PC-9 (cell line): Measurements from ENCODE around the gene FGF21. TPM values are rescaled to one million over a fixed set of nuclear protein-coding genes. Genes with fewer than 3 reads are reported as not detected.
A peak's percentile ranks its signal among the peaks of the same experiment; 100 is the strongest.

Source experiments
- Bru-seq: library from RNA; stranded (reverse); fragments of 400-500 nt; gene quantifications from one replicate; lab custom pipeline; 2021; lab: Mats Ljungman, UMichigan
- BruChase-seq, 2 experiments: library from RNA; stranded (reverse); fragments of 400-500 nt; gene quantifications; one replicate each; lab custom pipeline; 2021; lab: Mats Ljungman, UMichigan
- BruUV-seq: library from RNA; stranded (reverse); fragments of 400-500 nt; replicated peaks from 2 replicates; lab custom pipeline; 2021; lab: Mats Ljungman, UMichigan
- CTCF ChIA-PET: fragments of 300-600 bp; sonication (Branson Sonifier 250); formaldehyde crosslinking; loops from one replicate; lab custom pipeline; 2022; ENCODE audit warnings: antibody characterized with exemption; lab: Charles Lee
- POLR2A ChIA-PET: fragments of 300-600 bp; sonication (Branson Sonifier 250); formaldehyde crosslinking; loops from one replicate; lab custom pipeline; 2022; ENCODE audit warnings: antibody characterized with exemption; ENCODE audit not compliant: unreplicated experiment; lab: Charles Lee
- DNase-seq, 2 experiments: peaks; one replicate each; pipeline versions ENCODE4 v3.0.0 to v3.0.0-alpha.2; 2015 to 2022; ENCODE audit warnings: mixed read lengths in 1 of 2
- H2AFZ ChIP-seq: fragments of 200-600 bp; sonication (generic); 2 replicates; pipeline ENCODE4 v1.8.1; 2017; ENCODE audit warnings: antibody characterized with exemption
- H3F3A ChIP-seq: fragments of 200-600 bp; sonication (generic); 2 replicates; pipeline ENCODE4 v1.8.1; 2017; ENCODE audit warnings: antibody characterized with exemption, mild to moderate bottlenecking, low read depth; ENCODE audit not compliant: insufficient read depth
- H3K27ac ChIP-seq: fragments of 200-600 bp; sonication (generic); 2 replicates; pipeline ENCODE4 v1.6.1; 2016; ENCODE audit warnings: mixed run types
- H3K27me3 ChIP-seq: fragments of 200-600 bp; sonication (generic); 2 replicates; pipeline ENCODE4 v1.6.1; 2016; ENCODE audit warnings: low read depth, mixed run types; ENCODE audit not compliant: insufficient read depth
- H3K36me3 ChIP-seq: fragments of 200-600 bp; sonication (generic); 2 replicates; pipeline ENCODE4 v1.6.1; 2016; ENCODE audit warnings: low read depth, mixed run types
- H3K4me1 ChIP-seq: fragments of 200-600 bp; sonication (generic); replicated peaks from 2 replicates; pipeline ENCODE4 v1.6.1; 2016; ENCODE audit warnings: mixed run types; ENCODE audit not compliant: insufficient read depth
- H3K4me2 ChIP-seq: fragments of 200-600 bp; sonication (generic); 2 replicates; pipeline ENCODE4 v1.6.1; 2017; ENCODE audit warnings: mixed run types
- H3K4me3 ChIP-seq: fragments of 200-600 bp; sonication (generic); 2 replicates; pipeline ENCODE4 v1.6.1; 2016; ENCODE audit warnings: mixed run types
- H3K79me2 ChIP-seq: fragments of 200-600 bp; sonication (generic); 2 replicates; pipeline ENCODE4 v1.6.1; 2017; ENCODE audit warnings: low read depth, mixed run types
- H3K9me2 ChIP-seq: fragments of 200-600 bp; sonication (generic); 2 replicates; pipeline ENCODE4 v1.8.1; 2017; ENCODE audit warnings: mild to moderate bottlenecking; ENCODE audit not compliant: insufficient read depth
- H3K9me3 ChIP-seq: fragments of 200-600 bp; sonication (generic); 2 replicates; pipeline ENCODE4 v1.8.1; 2016; ENCODE audit warnings: low read depth; ENCODE audit not compliant: insufficient read depth
- H4K20me1 ChIP-seq: fragments of 200-600 bp; sonication (generic); 2 replicates; pipeline ENCODE4 v1.8.1; 2017; ENCODE audit not compliant: insufficient read depth
- CTCF ChIP-seq: fragments of 200-600 bp; sonication (generic); conservative IDR thresholded peaks from 2 replicates; pipeline ENCODE4 v1.6.1; 2017; ENCODE audit warnings: mixed run types, antibody characterized with exemption, mild to moderate bottlenecking, moderate library complexity
- EZH2 ChIP-seq: fragments of 200-600 bp; sonication (generic); IDR thresholded peaks from 2 replicates; pipeline ENCODE4 v1.8.0; 2017; ENCODE audit warnings: antibody characterized with exemption, low read depth
- intact Hi-C: fragments of 100-400 bp; cut with micrococcal nuclease; formaldehyde crosslinking; loops from one replicate; pipeline ENCODE4 v1.10.0; 2022; ENCODE audit not compliant: unreplicated experiment
- long read RNA-seq: library from polyadenylated mRNA; stranded (forward); transcript quantifications from one replicate; pipeline ENCODE4 v2.0.0, GENCODE V29; 2022
- total RNA-seq: library from RNA; stranded (reverse); gene quantifications from 2 replicates; pipeline ENCODE4 v1.2.3, GENCODE V29; 2021

Gene FGF21
- total RNA-seq = 0.41 and 0.78 TPM in 2 replicates
- percentile 13 among the genes with signal in this experiment for Bru-seq, nascent RNA
- BruChase-seq, experiment 1, labeled RNA remaining after a 2-hour chase = percentile 13 among the genes with signal in this experiment
- BruChase-seq, experiment 2, labeled RNA remaining after a 6-hour chase = percentile 15 among the genes with signal in this experiment
- long read RNA-seq = 0 reads

GRCh38 chr19:48755084-48755641 lies at the start of gene FGF21:
Gene FGF21, plus strand, starts transcription at chr19:48755524. Its CDS starts 713 bp downstream, at chr19:48756237.
- H3K4me3 ChIP-seq = peak within 1 kb of the TSS; percentile 39; the same call in 1 of the 2 replicates
- no peaks in the 10 kb centered on the region for H3K9me3 ChIP-seq
- BruUV-seq = no TSS peak
- H3K4me2 ChIP-seq = peak within 1 kb of the TSS; percentile 89
- TF ChIP-seq CTCF = no peak
- no peak for TF ChIP-seq EZH2
- DNase-seq = no peak
- no peaks in the 10 kb centered on the region for H3K27me3 ChIP-seq
- no peaks in the 10 kb centered on the region; the same call in 1 of the 2 replicates for H4K20me1 ChIP-seq
- H3K36me3 ChIP-seq = 0 out of 2 replicates have a peak, but pooled peaks cover 7% of the 10 kb centered on the region
- ChIA-PET CTCF (no interaction called here), POLR2A (interaction anchor here (0.7 kb wide), 1 partner anchor 147 kb away, joined by 4 read pairs; no protein-coding TSS in a partner anchor)
- peaks cover 43% of the 10 kb centered on the region for H3K4me1 ChIP-seq
- no peaks in the 10 kb centered on the region for H3K9me2 ChIP-seq
- intact Hi-C loops = no loop called here
- H3K79me2 ChIP-seq = peaks cover 22% of the 10 kb centered on the region
- H3K27ac ChIP-seq = peak within 1 kb of the TSS; percentile 59
- no peak within 1 kb of the TSS for H2AFZ ChIP-seq
- H3F3A ChIP-seq = peaks cover 11% of the 10 kb centered on the region; the same call in 1 of the 2 replicates

- no peaks in the 10 kb centered on the region for H3K27me3 ChIP-seq
- no peak overlapping the region for H2AFZ ChIP-seq
- peaks cover 7% of the 10 kb centered on the region; the same call in 1 of the 2 replicates for H3K4me1 ChIP-seq
- peaks cover 9% of the 10 kb centered on the region; the same call in 1 of the 2 replicates for H3K79me2 ChIP-seq
- CTCF ChIA-PET = no interaction called here
- no peaks in the 10 kb centered on the region for H3F3A ChIP-seq
- no peak overlapping the region for H3K4me3 ChIP-seq
- intact Hi-C loops = no loop called here
- no peak overlapping the region for H3K4me2 ChIP-seq
- H4K20me1 ChIP-seq = no peaks in the 10 kb centered on the region
- DNase-seq = no peak
- TF ChIP-seq CTCF (no peak), EZH2 (no peak)
- POLR2A ChIA-PET = no interaction called here
- H3K9me2 ChIP-seq = no peaks in the 10 kb centered on the region
- no TSS peak for BruUV-seq
- H3K36me3 ChIP-seq = no peaks in the 10 kb centered on the region
- no peaks in the 10 kb centered on the region for H3K9me3 ChIP-seq
- no peak overlapping the region for H3K27ac ChIP-seq
Observed at GRCh38 chr19:48708471-48708870, 46.9 kb upstream of the FGF21 start.

- intact Hi-C loops = no loop called here
- Histone ChIP-seq H3K27me3 (no peaks in the 10 kb centered on the region), H3K27ac (no peak overlapping the region), H4K20me1 (no peaks in the 10 kb centered on the region), H3K79me2 (peaks cover 19% of the 10 kb centered on the region; the same call in 1 of the 2 replicates), H3K4me1 (peaks cover 19% of the 10 kb centered on the region), H3K4me2 (no peak overlapping the region), H3K36me3 (no peaks in the 10 kb centered on the region), H3K4me3 (no peak overlapping the region), H2AFZ (no peak overlapping the region), H3K9me3 (no peaks in the 10 kb centered on the region), H3K9me2 (no peaks in the 10 kb centered on the region), H3F3A (no peaks in the 10 kb centered on the region)
- DNase-seq = no peak
- CTCF ChIA-PET = no interaction called here
- TF ChIP-seq EZH2 = no peak
- TF ChIP-seq CTCF = no peak
- POLR2A ChIA-PET = no interaction called here
- BruUV-seq = no TSS peak
Observed at GRCh38 chr19:48711106-48711662, 44.1 kb upstream of the FGF21 start.
